GM18867 (cell line): Measurements from ENCODE around the gene RFNG.

Source experiments
- ATAC-seq: cut with Tn5 transposase; IDR thresholded peaks from one replicate; pipeline ENCODE4 v1.9.1; 2021; ENCODE audit warnings: mild to moderate bottlenecking, moderate library complexity; ENCODE audit not compliant: unreplicated experiment

The RFNG gene

GRCh38 chr17:82089723-82090548 is 38.3 kb upstream of the RFNG start:
- ATAC-seq: no peak

GRCh38 chr17:82088838-82089722 is 37.5 kb upstream of the RFNG start:
- ATAC-seq: no peak

- ATAC-seq: no peak
Observed at GRCh38 chr17:82087961-82088837, 36.6 kb upstream of the RFNG start.

GRCh38 chr17:82086941-82087906 is 35.6 kb upstream of the RFNG start:
- no peak for ATAC-seq

DNA sequence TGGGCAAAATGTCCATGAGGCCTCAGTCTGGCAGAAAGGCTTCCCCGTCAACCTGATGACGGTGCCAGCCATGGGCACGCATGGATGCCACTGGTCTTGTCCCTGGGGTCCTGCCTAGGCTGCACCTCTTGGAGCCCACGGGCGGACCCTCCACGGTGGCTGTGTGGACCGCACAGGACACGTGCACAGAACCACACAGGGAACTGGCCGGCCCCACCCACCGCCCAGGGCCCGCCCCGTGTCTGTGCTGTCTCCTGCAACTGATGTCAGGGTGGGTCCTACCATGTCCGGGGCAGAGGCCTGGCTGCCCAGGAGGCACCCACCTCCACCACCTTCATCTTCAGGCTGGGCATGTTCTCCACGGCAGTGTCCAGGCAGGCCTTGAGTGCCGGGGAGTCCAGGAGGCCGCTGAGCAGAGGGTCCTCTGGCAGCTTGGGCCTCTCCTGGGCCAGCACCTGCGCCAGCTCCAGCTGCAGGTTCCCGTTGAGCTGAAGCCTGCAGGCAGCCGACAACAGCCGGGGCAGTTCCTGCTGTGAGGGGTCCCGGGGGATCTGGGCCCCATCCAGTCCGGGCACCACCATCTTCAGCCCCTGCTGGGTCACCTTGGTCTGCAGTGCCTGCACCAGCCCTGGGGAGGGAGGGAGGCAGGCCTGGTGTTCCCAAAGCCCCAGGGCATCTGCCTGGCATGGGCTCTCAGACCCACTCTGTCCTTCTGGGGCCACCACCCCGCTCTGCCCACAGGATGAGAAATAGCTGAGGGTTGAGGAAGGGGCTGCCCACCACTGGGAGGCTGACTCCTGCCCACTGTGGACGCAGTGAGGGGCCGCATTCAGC is 34.5 kb upstream of the RFNG start:
- no peak for ATAC-seq

DNA sequence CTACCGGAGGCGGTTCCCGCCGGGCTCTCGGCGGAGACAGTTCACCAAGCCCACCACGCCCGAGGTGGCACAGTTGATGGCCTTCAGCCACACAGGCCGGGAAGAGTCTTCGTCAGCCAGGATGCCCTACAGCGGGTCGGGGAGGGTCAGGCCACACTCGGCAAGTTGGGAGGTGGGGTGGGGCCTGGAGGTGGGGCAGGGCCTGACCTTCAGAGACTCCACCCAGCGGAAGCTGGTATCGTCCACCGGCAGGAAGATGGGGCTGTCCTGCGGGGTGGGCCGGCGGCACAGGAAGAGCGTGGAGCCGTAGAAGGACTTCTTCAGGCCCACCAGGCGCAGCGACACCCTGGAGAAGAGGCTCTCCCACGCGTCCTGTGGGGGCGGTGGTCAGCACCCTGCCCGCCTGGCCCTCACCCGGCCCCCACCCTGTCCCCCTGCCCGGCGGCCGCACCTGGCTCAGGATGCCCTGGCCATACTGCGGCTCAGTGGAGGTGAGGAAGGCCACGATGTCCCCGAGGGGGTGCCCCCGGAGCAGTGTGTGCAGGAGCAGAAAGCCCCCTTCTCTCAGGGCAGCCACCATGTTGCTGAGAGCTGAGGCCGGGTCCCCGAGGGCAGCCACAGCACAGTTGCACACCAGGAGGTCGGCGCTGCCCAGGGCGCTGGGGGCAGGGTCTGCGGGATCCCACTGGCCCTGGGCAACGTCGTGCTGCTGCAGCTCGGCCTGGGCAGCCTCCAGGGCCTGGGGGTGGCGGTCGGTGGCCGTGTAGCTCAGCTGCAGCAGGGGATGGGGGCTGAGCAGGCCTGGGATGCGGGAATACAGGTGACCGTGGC is 33.6 kb upstream of the RFNG start:
- ATAC-seq: no peak

GRCh38 chr17:82084373-82085030 is 32.9 kb upstream of the RFNG start:
- ATAC-seq: no peak

DNA sequence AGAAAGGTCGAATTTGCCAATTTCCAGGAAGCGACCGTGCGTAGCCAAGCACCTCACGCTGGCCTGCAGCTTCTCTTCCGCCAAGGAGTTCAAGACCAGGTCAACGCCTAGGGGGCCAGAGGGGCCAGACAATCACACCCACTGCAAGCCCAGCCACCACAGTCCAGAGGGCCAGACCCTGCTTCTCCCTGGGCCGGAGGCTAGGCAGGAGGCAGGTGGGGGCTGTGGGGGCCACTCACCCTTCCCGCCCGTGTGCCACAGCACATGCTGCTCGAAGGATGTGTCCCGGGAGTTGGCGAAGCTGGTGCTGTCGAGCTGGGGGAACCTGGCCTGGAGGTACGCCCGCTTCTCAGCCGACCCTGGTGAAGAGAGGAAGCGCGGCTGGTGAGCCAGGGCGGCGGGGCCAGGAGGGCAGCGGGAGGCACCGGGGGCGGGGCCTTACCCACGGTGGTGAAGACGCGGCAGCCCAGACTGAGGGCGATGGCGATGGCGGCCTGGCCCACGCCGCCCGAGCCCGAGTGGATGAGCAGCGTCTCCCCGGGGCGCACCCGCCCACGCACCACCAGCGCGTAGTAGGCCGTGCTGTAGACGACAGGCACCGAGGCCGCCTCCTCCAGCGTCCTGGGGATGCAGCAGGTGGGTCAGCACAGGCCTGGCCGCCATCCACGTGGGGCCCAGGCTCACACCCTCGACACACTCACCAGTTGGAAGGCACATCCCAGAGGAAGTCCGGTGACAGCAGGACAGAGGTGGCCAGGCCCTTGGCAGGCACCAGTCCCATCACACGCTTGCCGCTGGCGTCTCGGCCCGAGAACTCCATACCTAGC is 32.1 kb upstream of the RFNG start:
- ATAC-seq: no peak

GRCh38 chr17:82083009-82083408 is 31.4 kb upstream of the RFNG start:
- no peak for ATAC-seq

- ATAC-seq: no peak
Observed at GRCh38 chr17:82082456-82082855, 30.8 kb upstream of the RFNG start.

DNA sequence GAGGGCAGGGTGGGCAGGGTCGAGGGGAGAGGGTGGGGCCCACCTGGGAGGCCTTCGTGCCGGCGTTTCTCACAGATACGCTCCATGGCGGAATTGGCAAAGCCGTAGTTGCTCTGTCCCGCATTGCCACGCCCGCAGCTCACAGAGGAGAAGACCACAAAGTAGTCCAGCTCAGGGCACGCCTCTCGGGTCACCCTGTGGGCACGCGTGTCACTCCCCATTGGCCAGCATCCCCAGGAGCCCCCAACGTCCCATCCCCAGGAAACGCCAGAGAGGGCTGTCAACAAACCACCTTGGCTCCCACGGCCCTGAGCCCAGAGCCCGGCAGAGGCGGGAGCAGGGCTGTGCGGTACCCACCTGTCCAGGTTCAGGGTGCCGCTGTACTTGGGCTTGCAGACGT is 30.4 kb upstream of the RFNG start:
- no peak for ATAC-seq

DNA sequence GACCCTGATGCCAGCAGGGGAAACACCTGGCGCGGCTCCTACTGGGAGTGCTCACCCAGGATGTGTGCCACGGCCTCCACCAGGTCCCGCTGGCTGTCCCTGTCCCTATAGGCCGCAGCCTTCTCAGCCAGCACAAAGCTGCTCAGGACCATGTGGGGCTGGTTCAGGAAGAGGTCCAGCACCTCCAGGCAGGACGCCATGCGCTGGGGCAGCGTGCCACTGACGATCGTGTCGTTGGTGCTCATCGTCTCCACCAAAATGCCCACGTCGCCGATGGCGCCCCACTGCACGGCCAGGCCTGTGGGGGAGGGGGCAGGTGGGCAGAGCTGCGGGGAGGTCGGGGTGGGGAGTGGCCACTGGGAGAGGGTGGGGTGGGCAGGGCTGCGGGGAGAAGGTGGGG is 29.9 kb upstream of the RFNG start:
- ATAC-seq: no peak

- ATAC-seq: no peak
Observed at GRCh38 chr17:82080789-82081464, 29.3 kb upstream of the RFNG start.

DNA sequence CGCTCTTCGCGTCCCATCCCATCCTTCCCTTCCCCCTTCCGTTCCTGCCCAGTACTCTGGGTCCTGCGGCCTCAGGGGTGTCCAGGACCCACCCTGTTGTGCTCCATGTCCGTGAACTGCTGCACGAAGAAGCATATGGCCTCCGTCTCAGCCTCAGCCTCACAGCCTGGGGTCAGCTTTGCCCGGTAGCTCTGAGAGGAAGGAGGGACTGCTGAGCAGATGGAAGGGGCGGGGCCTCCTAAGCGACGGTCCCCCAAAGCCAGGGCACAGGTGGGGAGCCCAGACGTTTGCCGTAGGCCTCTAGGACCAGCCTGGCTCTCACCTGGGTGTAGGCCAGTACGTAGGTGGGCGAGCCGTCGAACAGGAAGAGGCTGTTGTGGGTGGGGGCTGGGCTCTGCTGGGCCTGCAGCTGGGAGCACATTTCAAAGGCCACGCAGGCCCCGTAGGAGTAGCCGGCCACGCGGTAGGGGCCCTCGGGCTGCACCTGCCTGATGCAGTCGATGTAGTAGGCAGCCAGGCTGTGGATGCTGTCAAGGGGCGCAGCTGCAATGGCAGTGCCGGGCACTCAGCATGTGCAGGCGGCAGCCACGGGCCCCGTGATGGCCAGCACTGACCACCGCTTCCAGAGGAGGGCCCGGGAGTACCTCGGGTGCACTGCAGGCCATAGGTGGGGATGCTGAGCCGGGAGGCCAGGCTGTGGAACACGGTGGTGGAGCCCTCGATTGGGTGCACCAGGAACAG is 28.6 kb upstream of the RFNG start:
- ATAC-seq: no peak

- ATAC-seq: no peak
Observed at GRCh38 chr17:82079001-82079677, 27.5 kb upstream of the RFNG start.
